GM12878 (cell line): ENCODE measurements around the gene ZNRF3.

ENCODE experiments used
- BMI1 ChIP-seq: fragments of 450-650 bp; IDR thresholded peaks from 2 replicates; pipeline ENCODE4 v1.6.1; 2016; ENCODE audit warnings: mild to moderate bottlenecking, moderate library complexity, borderline replicate concordance
- MTA3 ChIP-seq: IDR thresholded peaks from 2 replicates; pipeline ENCODE4 v1.6.1; 2012; ENCODE audit warnings: low read length, inconsistent platforms, borderline replicate concordance
- NRF1 ChIP-seq: conservative IDR thresholded peaks from 2 replicates; pipeline ENCODE4 v1.6.1; 2011; ENCODE audit warnings: mild to moderate bottlenecking, low read depth, low read length, improper control_type of control experiment
- POLR2A ChIP-seq: IDR thresholded peaks from 2 replicates; pipeline ENCODE4 v1.6.1; 2011; ENCODE audit warnings: low read depth, mild to moderate bottlenecking, low read length
- ZNF384 ChIP-seq: IDR thresholded peaks from 2 replicates; pipeline ENCODE4 v1.6.1; 2012; ENCODE audit warnings: low read depth, mild to moderate bottlenecking, low read length, improper control_type of control experiment, borderline replicate concordance
- TF ChIP-seq, protein P1 (sequence below), 3 experiments: IDR thresholded peaks in 2 of 3; conservative IDR thresholded peaks in 1 of 3; 2 replicates each; pipeline ENCODE4 v1.5.1; 2011; ENCODE audit warnings: low read depth in 3 of 3, low read length in 3 of 3, mild to moderate bottlenecking in 3 of 3, control low read depth in 2 of 3, moderate library complexity in 2 of 3, inconsistent platforms in 1 of 3, mixed read lengths in 1 of 3; ENCODE audit not compliant: control insufficient read depth in 2 of 3, insufficient read depth in 1 of 3; ENCODE audit errors: extremely low read depth in 1 of 3

GRCh38 chr22:29096736-29097669 lies 213.6 kb downstream of the ZNRF3 start:
- TF ChIP-seq POLR2A (no peak), BMI1 (no peak), NRF1 (no peak), MTA3 (no peak), ZNF384 (no peak)
- TF ChIP-seq, protein P1, sequence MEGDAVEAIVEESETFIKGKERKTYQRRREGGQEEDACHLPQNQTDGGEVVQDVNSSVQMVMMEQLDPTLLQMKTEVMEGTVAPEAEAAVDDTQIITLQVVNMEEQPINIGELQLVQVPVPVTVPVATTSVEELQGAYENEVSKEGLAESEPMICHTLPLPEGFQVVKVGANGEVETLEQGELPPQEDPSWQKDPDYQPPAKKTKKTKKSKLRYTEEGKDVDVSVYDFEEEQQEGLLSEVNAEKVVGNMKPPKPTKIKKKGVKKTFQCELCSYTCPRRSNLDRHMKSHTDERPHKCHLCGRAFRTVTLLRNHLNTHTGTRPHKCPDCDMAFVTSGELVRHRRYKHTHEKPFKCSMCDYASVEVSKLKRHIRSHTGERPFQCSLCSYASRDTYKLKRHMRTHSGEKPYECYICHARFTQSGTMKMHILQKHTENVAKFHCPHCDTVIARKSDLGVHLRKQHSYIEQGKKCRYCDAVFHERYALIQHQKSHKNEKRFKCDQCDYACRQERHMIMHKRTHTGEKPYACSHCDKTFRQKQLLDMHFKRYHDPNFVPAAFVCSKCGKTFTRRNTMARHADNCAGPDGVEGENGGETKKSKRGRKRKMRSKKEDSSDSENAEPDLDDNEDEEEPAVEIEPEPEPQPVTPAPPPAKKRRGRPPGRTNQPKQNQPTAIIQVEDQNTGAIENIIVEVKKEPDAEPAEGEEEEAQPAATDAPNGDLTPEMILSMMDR (IDR thresholded peaks at IDR 0.05 in 2 of 3, conservative IDR thresholded peaks at IDR 0.05 in 1 of 3; ENCODE audit: control insufficient read depth in 2 of 3, extremely low read depth in 1 of 3, insufficient read depth in 1 of 3, low read depth in 3 of 3, low read length in 3 of 3): no peak
